MCF 10A (cell line): ENCODE measurements around the gene B3GAT1. TPM values are rescaled to one million over a fixed set of nuclear protein-coding genes. Genes with fewer than 3 reads are reported as not detected.

Experiments used
- BruUV-seq: library from RNA; stranded (reverse); fragments of 400-500 nt; replicated peaks from 2 replicates; lab custom pipeline; 2021; lab: Mats Ljungman, UMichigan
- CTCF ChIA-PET: fragments of 300-600 bp; sonication (Branson Sonifier 250); formaldehyde crosslinking; extraction: SDS; loops from one replicate; lab custom pipeline; 2021; ENCODE audit warnings: antibody characterized with exemption, inconsistent platforms; lab: Yijun Ruan, JAX
- POLR2A ChIA-PET: fragments of 300-600, 350-650 bp; sonication (Branson Sonifier 250); formaldehyde crosslinking; extraction: SDS; loops from one replicate; lab custom pipeline; 2020; ENCODE audit warnings: antibody characterized with exemption, inconsistent platforms; lab: Yijun Ruan, JAX
- DNase-seq: peaks from one replicate; pipeline ENCODE4 v3.0.0-alpha.2; 2018; ENCODE audit not compliant: unreplicated experiment
- H3K27ac Mint-ChIP-seq: one replicate; pipeline ENCODE4 v1.8.0; 2022; ENCODE audit warnings: mild to moderate bottlenecking, low read depth, mixed read lengths; ENCODE audit not compliant: unreplicated experiment
- H3K27me3 Mint-ChIP-seq: one replicate; pipeline ENCODE4 v1.8.0; 2022; ENCODE audit warnings: mixed read lengths; ENCODE audit not compliant: insufficient read depth, unreplicated experiment
- H3K36me3 Mint-ChIP-seq: one replicate; pipeline ENCODE4 v1.8.0; 2022; ENCODE audit warnings: mild to moderate bottlenecking, moderate library complexity, mixed read lengths; ENCODE audit not compliant: insufficient read depth, unreplicated experiment
- H3K4me1 Mint-ChIP-seq: one replicate; pipeline ENCODE4 v1.8.0; 2022; ENCODE audit warnings: mixed read lengths; ENCODE audit not compliant: insufficient read depth, unreplicated experiment
- H3K4me3 Mint-ChIP-seq: one replicate; pipeline ENCODE4 v1.8.0; 2022; ENCODE audit warnings: mild to moderate bottlenecking, moderate library complexity, mixed read lengths; ENCODE audit not compliant: unreplicated experiment
- H3K9me3 Mint-ChIP-seq: one replicate; pipeline ENCODE4 v1.8.0; 2022; ENCODE audit warnings: mixed read lengths; ENCODE audit not compliant: unreplicated experiment
- CTCF ChIP-seq: fragments of 200-600 bp; IDR thresholded peaks from one replicate; pipeline ENCODE4 v1.8.0; 2022; ENCODE audit warnings: antibody characterized with exemption, mild to moderate bottlenecking; ENCODE audit not compliant: unreplicated experiment
- intact Hi-C: fragments of 100-400 bp; cut with micrococcal nuclease; formaldehyde crosslinking; loops from 2 replicates; pipeline ENCODE4 v1.14.1; 2022
- total RNA-seq: library from RNA; stranded (reverse); gene quantifications from 2 replicates; pipeline ENCODE4 v1.2.3, GENCODE V29; 2022

Gene B3GAT1
- total RNA-seq, 1 experiment from 2014 or later, result not detected

- POLR2A ChIA-PET, result interaction anchor here (0.7 to 1.0 kb wide), 2 partner anchors 103 to 111 kb away, joined by 3 to 4 read pairs; no protein-coding TSS in a partner anchor
- BruUV-seq, result no TSS peak
- TF ChIP-seq CTCF, result no peak
- Mint-ChIP-seq H3K36me3 (no peaks in the 10 kb centered on the region), H3K27ac (no peak overlapping the region), H3K27me3 (no peaks in the 10 kb centered on the region), H3K4me3 (no peak overlapping the region), H3K4me1 (peaks cover 7% of the 10 kb centered on the region), H3K9me3 (no peaks in the 10 kb centered on the region)
- CTCF ChIA-PET, result interaction anchor here (0.6 to 2.1 kb wide), 4 partner anchors 93 to 448 kb away, joined by 3 to 9 read pairs (median 3); no protein-coding TSS in a partner anchor
- DNase-seq, result no peak
- intact Hi-C loops, result no loop called here
Measured at GRCh38 chr11:134355136-134355535, 56.9 kb downstream of the B3GAT1 start.

GRCh38 chr11:134352111-134352510 lies 59.9 kb downstream of the B3GAT1 start:
- ChIA-PET CTCF (interaction anchor here (0.6 to 0.8 kb wide), 3 partner anchors 18 to 580 kb away, joined by 3 to 6 read pairs (median 3); no protein-coding TSS in a partner anchor), POLR2A (no interaction called here)
- intact Hi-C loops, result no loop called here

DNA sequence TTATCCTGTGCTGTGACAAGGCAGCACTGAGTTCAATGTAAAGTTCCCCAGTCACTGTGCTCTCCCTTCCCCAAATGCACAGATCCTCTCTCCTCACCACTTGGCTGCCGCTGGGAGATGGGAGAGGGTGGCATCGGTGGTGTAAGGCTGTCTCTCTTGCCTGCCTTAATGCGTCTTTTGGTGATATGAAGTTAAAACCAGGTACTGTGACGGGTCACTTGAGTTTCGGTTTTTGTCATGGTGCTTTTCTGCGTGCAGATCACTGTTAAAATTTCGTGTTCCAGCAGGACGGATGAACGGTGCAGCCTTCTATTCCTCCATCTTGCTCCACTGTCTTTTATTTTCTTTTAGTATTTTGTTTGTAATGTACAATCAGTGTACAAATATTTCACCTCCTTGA lies 61.7 kb downstream of the B3GAT1 start:
- H3K27me3 Mint-ChIP-seq, result no peaks in the 10 kb centered on the region
- peaks cover 3% of the 10 kb centered on the region for H3K4me1 Mint-ChIP-seq
- no peak overlapping the region for H3K27ac Mint-ChIP-seq
- ChIA-PET CTCF (interaction anchor here (0.8 to 1.3 kb wide), 3 partner anchors 10 to 724 kb away, joined by 3 to 4 read pairs (median 4); no protein-coding TSS in a partner anchor), POLR2A (no interaction called here)
- no peak for DNase-seq
- no peak for TF ChIP-seq CTCF
- H3K9me3 Mint-ChIP-seq, result no peaks in the 10 kb centered on the region
- no peaks in the 10 kb centered on the region for H3K36me3 Mint-ChIP-seq
- no TSS peak for BruUV-seq
- no peak overlapping the region for H3K4me3 Mint-ChIP-seq
- intact Hi-C loops, result no loop called here

More at GRCh38 chr11:134352111-134352510, 59.9 kb downstream of the B3GAT1 start:
- DNase-seq, result no peak
- Mint-ChIP-seq H3K36me3 (no peaks in the 10 kb centered on the region), H3K4me1 (peaks cover 7% of the 10 kb centered on the region), H3K27ac (no peak overlapping the region), H3K27me3 (no peaks in the 10 kb centered on the region), H3K4me3 (no peak overlapping the region), H3K9me3 (no peaks in the 10 kb centered on the region)
- no peak for TF ChIP-seq CTCF
- BruUV-seq, result no TSS peak

- H3K36me3 Mint-ChIP-seq, result no peaks in the 10 kb centered on the region
- no peaks in the 10 kb centered on the region for H3K27me3 Mint-ChIP-seq
- H3K9me3 Mint-ChIP-seq, result no peaks in the 10 kb centered on the region
- no peak overlapping the region for H3K27ac Mint-ChIP-seq
- no TSS peak for BruUV-seq
- no peaks in the 10 kb centered on the region for H3K4me1 Mint-ChIP-seq
- CTCF ChIA-PET, result interaction anchor here (0.8 to 1.3 kb wide), 3 partner anchors 10 to 724 kb away, joined by 3 to 4 read pairs (median 4); no protein-coding TSS in a partner anchor
- TF ChIP-seq CTCF, result no peak
- POLR2A ChIA-PET, result no interaction called here
- intact Hi-C loops, result no loop called here
- DNase-seq, result no peak
- H3K4me3 Mint-ChIP-seq, result no peak overlapping the region
Measured at GRCh38 chr11:134349802-134350355, 62.2 kb downstream of the B3GAT1 start.
